Epidermal melanocyte (primary cell): ENCODE measurements around the gene MCTP2.
"Not testable (repeated sequence)": the region's sequence is repeated elsewhere in the genome, so short reads cannot be mapped to it uniquely, and the experiment has no call there.

Source experiments
- DNase-seq: peaks from one replicate; pipeline ENCODE4 v3.0.0; 2011; ENCODE audit warnings: low spot score; ENCODE audit not compliant: insufficient read length

The MCTP2 gene

DNA sequence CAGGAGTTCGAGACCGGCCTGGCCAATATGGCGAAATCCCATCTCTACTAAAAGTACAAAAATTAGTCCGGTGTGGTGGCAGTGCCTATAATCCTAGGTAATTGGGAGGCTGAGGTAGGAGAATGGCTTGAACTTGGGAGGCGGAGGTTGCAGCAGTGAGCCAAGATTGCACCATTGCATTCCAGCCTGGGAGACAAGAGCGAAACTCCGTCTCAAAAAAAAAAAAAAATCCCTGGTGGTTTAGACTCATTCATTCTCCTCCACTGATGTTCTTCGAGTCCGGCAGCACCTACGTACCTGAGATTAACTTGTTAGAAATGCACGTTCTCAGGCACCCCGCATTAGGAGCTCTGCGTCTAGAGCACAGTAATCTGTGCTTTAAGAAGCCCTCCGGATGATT is 3.7 kb downstream of the MCTP2 start:
- DNase-seq, result no peak

DNA sequence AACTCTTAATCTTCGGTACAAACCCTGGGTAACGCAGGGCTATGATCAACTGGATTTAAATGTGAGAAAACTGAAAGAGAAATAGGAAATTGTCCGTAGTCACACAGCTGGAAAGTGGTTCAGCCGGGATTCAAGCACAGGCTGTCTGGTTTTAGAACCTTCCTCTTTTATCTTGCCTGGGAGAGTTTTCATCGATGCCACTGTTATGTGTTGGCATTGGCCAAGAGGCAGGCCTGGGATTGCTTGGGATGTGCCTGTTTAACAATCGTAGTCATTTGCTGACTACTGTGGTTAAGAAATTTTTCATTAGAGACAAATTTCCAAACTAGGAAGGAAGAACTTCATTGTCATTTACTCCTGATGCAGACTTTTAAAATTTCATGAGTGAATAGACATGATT is 4.3 kb downstream of the MCTP2 start:
- DNase-seq, result no peak

DNA sequence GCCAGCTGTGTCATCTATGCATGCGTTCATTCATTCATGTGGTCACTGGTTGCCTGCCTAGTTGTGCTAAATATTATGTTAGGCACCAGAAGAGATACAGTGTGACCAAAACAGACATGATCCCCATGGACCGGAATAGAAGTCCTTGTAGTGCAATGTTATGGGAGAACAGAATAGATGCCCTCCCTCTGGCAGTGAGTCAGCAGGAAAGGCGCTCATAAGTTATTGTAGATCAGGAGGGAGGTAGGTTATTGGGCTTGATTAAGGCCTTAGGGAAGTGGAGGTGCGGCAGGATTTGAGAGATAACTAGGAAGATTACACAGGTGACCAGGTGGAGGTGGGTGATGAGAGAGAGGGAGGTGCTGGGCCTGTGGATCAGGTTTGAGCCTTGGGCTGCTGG is 5.2 kb downstream of the MCTP2 start:
- no peak for DNase-seq

DNA sequence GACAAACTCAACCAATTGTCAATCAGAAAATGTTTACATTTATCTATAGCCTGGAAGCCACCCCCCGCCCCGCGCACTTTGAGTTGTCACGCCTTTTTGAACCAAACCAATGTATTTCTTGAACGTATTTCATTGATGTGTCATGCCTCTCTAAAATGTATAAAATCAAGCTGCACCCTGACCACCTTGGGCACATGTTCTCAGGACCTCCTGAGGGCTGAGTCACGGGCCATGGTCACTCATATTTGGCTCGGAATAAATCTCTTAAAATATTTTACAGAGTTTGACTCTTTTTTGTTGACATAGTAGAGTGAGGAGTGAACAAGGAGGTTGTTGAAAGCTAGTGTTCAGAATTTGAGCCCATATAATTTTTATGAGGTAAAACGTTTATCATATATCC is 6.5 kb downstream of the MCTP2 start:
- DNase-seq, result no peak

DNA sequence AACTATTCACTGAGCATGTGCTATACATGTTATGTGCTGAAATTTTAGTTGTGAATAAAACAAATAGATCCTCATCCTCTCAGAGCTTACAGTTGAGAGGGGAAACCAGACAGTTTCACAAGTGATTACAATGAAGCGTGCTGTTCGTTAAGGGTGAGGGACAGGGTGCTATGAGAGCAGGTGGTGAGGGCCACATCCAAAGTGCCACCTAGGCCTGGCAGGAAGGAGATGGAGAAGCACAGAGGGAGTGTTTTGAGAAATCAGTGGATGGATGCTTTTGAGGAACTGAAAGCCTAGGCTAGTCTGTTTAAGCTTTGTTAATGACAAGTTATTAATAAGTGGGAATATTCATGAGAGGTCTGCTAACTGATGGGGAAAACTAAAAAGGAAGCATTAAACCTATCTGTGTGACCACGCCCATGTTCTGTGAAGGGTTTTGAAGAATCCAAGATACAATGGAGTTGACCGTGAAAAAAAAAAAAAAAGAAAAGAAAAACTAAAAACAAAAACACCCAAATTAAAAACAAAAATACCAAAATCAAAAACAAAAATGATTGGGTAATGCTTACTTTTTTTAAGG is 7.3 kb downstream of the MCTP2 start:
- no peak for DNase-seq

DNA sequence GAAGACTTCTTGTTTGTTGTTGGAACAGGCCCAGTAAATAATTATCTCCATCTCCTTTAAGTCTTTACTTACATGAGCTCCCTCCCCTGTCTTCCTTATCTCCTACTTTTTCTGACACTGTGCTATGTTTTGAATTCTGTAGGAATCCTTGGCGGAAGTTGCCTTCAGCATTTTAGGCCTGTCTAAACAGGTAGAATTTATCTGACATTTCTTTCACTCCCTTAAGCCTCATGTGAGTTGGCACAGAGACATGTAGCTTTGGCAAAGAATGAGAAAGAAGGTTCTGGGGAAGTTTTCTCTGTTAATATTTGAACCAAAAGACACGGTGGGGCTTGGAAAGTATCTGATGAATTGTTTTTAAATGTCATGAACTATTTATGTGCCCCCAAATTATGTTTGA is 8.1 kb downstream of the MCTP2 start:
- no peak for DNase-seq

DNA sequence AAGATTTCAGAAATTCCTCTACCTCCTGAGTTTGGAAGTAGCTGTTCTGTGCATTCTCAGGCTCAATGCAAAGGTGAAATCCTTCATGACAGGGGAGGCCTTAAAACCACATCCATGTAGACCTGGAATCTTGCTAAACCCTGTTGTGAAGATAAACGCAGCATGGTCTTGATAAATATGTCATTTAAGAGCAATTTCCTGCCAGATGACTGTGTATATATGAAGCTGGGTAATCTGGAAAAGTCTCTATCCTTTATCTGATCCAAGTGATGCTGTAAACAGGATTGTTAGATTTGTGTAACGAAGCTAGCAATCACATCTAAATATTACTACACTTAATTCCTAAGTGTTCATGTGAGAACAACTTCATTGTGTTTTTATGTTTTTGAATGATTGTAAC is 9.1 kb downstream of the MCTP2 start:
- DNase-seq, result no peak

DNA sequence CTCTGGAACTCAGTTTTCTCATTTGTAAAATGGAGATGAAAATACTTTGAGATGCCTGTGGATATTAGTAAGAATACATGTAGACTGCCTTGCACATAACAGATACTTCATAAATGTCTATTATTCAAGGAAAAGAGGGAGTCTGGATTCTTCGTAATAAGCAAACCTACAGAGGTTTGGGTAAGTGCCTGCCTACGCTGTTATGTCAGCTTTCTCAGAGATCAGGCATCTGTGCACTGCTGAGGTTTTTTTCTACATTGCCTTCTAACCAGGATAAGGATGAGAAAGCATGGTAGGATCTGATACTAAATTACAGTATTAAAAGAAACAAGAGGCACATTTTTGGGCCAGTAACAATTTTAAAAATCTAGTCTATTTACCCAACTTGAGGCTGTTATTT is 10.9 kb downstream of the MCTP2 start:
- no peak for DNase-seq

DNA sequence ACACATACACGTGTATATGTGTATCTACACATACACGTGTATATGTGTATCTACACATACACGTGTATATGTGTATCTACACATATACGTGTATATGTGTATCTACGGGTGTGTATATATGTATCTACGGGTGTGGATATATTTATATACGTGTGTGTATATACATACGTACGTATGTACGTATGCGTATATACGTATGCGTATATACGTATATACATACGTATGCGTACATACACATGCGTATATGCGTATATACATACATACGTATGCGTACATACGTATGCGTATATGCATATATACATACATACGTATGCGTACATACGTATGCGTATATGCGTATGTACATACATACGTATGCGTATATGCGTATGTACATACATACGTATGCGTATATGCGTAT is 11.6 kb downstream of the MCTP2 start:
- DNase-seq, result not testable (repeated sequence)

DNA sequence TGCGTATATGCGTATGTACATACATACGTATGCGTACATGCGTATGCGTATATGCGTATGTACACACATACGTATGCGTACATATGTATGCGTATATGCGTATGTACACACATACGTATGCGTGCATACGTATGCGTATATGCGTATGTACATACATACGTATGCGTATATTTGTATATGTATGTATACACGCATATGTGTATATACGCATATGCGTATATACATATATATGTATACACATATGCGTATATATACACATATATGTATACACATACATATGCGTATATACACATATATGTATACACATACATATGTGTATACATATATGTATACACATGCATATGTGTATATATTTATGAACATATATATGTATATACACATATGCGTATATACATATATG is 12.1 kb downstream of the MCTP2 start:
- no peak for DNase-seq

DNA sequence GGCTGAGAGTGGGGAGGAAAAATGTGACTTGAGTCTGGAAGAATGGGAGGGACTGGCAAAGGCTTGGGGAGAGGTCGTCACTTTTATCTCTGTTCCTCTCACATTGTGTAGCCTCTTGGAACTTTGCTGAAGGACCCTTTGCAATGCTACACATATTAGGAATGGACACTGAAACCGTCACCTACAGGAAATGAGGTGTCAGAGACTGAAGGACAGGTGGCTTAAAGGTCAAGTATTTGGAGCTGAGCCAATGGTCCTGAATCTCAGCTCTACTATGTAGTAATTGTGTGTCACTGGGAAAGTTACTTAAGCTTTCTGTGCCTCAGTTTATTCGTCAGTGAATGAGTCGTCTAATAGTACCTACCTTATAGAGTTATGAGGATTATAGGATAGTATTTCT is 14.7 kb downstream of the MCTP2 start:
- no peak for DNase-seq

DNA sequence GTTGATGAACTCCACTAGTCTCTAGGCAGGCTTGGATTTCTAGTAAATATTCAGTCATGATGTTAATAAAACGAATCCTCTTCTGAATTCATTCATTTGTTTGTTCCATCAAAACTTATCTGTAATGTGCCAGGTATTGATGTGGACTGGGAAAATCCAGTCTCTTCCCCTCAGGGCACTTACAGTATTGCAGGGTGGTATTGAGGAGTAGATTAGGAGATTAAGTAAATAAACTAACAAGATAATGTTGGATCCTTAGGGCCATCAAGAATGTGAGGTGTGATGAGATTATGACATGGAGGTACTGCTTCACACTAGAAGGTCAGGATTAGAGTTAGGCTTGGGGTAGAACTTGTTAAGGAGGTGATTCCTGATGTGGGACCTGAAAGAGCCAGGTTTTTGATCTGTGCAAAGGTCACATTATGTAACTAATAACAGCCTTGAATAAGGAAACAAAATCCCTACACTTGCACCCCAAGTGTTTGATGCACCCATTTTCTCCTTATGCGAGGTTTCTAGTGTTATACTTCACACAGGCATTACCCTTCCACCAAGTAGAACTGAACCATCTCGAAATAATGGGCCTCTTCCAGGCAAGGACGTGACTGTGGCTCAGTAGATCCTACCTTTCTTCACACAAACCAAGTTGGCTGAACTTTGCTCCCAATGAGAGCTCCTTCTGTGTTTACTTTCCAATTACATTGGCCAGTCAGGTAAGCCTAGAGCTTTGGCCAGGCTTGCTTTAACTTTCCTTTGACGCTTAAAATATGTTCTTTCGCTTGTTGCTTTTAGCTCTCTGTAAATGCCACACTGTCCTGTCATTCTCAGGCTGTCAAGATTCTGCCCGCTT is 16.7 kb downstream of the MCTP2 start:
- DNase-seq, result no peak

DNA sequence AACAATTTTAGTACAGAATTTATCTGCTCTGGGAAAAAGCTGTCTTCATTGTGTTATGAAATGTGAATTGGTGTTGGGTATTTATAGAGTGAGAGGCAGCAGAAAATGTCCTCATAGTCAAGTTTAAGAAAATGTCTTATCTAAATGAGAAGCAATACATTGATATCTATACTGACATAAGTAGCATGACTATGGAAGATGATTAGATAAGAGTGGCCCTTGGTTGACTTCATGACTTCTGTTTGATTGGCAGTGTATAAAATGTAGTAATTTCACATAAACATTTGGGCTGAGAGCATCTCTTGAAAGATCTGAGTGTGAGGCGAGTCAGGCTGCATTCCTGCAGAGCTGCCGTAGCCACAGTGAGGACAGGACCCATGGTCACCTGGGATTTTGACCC is 19.4 kb downstream of the MCTP2 start:
- no peak for DNase-seq

DNA sequence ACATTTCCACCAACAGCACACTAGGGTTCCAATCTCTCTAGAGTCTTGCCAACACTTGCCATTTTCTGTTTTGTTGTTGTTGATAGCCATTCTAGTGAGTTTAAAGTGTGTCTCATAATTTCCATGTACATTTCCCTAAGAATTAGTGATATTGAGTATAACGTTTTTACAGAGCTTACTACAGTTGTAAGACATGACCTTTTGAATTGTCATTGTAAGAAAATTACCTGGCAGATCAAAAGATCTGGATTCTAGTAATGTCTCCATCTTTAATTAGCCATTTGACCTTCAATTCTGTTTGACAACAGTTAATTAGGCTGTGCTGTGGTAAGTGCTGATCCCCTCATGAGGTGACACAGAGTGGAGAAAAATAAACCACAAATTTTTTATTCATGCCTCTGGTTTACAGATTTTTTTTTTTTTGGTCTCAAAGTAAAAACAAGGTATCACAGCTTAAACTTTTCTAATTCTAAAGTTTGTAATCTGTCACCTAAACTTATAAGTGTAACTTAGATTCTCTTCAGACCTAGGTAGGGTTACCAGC is 20.9 kb downstream of the MCTP2 start:
- DNase-seq, result no peak

DNA sequence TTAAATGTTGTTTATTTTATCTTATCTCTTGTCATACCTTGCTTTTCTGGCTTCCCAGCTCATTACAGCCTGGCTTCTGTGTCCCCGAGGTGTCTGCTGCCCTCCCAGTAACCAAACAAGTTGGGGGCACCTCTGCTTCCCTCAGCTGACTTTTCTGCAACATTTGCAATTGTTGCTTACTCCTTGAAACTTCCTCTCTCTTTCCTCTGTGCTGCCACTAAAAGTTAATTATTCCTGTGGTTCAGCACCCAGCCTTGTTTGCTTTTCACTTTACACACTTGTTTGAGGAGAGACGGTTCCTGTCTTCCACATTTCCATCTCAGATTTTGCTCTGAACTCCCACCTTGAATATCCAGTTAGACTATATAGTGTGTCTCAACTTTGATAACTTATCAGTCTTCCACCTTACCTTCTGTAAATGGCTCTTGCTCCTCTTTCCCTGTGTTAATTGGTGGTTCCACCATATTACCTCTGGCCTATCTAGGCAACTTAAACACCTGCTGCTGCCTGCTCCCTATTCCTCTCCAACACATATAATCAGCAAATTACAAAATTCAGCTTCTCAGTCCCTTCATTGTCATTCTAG is 21.6 kb downstream of the MCTP2 start:
- DNase-seq, result no peak

DNA sequence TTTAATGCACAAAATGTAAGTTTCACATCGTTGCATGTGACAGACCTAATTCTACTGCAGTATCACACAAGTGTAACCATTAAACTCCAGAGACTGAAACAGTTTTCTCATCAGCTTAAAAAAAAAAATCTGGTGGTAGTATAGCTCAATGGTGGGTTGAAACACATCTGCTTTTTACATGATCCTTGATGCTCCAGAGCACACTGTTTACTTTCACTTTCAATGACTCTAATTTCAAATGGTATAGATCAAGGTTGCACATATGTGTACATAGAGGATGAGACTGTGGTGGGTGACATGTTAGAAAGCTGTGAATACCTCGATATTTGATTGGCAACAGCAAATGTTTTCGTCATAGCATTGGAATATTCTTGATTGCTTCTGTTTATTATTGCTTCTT is 22.4 kb downstream of the MCTP2 start:
- DNase-seq, result no peak

DNA sequence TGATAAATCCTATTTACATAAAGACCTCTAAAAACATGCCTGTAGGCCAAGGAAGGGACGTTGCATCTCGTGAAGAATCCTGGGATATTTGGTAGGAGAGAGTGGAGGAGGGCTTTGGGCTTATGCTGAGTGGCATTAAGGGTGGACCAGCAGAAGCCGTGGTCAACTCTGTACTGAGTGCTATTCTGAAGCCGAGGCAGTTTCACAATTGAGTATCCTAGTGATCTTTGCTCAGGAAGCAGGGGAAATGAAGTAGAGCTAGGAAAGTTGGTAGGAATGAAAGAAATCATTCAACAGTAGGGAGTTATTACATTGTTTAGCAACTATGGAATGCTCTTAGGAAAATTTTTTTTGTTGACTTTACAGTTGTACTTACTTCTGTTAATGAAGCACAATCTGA is 24.2 kb downstream of the MCTP2 start:
- no peak for DNase-seq

DNA sequence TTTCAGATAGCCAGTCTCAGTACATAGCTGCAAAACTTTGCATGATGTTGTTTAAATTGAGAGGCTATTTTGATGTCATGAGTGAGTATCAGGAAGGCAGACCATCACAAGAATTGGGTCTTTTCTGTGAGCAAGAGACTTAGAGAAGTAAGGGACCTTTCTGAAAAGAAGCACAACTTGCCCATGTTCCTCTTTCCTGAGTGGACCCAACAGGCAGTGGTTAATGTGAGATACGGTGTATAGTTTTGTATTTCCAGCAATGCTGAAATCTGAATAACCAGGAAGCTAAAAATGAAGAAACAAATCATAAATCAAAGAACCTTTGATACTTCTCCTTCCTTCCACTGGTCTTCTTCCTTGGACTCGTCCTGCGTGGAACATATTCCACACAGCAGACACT is 25.1 kb downstream of the MCTP2 start:
- no peak for DNase-seq

DNA sequence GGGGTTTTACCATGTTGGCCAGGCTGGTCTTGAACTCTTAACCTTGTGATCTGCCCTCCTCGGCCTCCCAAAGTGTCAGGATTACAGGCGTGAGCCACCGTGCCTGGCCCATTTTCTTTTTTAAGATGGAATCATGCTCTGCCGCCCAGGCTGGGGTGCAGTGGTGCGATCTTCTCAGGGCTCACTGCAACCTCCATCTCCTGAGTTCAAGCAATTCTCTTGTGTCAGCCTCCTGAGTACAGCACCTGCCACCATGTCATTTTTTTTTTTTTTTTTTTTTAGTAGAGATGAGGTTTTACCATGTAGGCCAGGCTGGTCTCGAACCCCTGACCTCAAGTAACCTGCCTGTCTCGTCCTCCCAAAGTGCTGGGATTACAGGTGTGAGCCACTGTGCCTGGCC is 26.4 kb downstream of the MCTP2 start:
- DNase-seq, result not testable (repeated sequence)

DNA sequence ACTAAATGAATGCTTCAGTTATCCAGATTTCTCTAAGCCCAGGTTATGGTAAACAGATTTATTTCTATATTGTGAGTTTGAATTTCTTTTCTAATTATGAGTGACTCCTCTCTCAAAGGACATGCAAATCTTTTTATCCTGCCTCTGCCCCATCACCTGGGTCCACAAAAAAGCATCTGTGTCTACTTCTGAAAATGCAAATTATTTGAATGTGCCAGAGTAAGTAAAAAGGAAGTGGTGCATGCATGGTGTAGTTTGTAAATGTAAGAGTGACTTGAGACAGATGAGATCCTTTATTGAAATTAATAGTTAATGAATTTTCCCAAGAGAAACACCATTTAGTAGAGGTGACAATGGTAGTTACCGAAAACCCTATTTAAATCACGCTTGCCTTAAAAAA is 26.9 kb downstream of the MCTP2 start:
- DNase-seq, result no peak

DNA sequence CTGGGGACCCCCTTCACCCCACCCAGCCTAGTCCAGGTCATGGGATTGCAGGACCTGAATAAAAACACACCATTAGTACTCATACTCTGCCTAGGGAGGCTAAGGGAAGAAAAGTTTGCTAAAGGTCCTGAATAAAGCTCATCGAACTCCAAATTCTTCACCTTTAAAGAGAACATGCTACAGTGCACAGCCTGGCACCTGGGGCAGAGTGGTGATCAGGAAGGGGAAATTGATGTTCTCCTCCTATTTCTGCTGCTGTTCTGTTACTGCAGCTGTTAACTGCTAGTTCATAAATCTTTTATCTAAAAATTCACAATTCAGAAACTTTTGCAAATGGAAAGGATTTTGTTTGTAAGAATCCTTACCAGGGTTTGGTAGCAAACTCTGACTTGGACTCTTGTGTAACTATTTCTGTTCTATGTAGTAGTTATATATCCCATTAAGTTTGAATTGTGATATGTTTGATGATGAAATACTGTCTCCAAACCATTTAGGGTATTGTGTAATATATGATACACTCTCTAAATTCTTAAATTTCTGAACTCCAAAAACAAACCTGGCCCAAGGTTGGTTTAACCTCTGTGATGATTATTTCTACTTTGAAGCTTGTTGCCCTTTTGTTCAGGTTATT is 27.9 kb downstream of the MCTP2 start:
- DNase-seq, result no peak

DNA sequence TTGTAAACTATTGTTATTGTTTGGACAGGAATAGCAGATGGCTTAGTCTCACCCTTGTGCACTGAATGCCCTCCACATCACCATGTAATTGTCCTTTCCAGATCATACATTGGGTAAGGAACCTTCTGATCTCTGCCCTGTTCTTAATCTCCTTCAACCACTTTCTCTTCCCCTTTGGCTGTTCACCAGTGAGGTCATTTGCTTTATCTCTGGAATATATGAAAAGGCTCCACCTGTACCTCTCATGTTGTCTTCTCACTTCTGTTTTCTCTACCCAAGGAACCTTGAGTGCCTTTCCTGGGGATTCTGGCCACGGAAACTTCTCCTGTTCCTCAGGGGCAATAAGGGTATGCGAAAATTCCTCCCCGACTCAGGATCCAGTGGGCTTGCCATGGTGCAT is 28.5 kb downstream of the MCTP2 start:
- DNase-seq, result no peak
